GM12864 (cell line): ENCODE data around the gene RAB27A.

Source experiments
- DNase-seq: peaks from one replicate; pipeline ENCODE4 v3.0.0-alpha.2; 2011; ENCODE audit warnings: low read depth
- H3K4me3 ChIP-seq: 2 replicates; pipeline ENCODE4 v1.5.1; 2011; ENCODE audit warnings: mild to moderate bottlenecking, low read depth, low read length, control low read depth
- CTCF ChIP-seq: IDR thresholded peaks from 2 replicates; pipeline ENCODE4 v1.5.1; 2011; ENCODE audit warnings: low read depth, mild to moderate bottlenecking, moderate library complexity, low read length, control low read depth, inconsistent platforms; ENCODE audit errors: missing control alignments

The RAB27A gene

GRCh38 chr15:55248895-55249294, 40.7 kb downstream of the RAB27A start:
- H3K4me3 ChIP-seq, result no peak overlapping the region
- DNase-seq, result no peak
- TF ChIP-seq CTCF, result no peak

- H3K4me3 ChIP-seq, result no peak overlapping the region
- no peak for TF ChIP-seq CTCF
- DNase-seq, result no peak
These were observed 41.7 kb downstream of the RAB27A start for GRCh38 chr15:55247766-55248427.

GRCh38 chr15:55247311-55247710, 42.3 kb downstream of the RAB27A start:
- no peak overlapping the region for H3K4me3 ChIP-seq
- DNase-seq, result no peak

GRCh38 chr15:55246567-55246966, 43.0 kb downstream of the RAB27A start:
- no peak overlapping the region for H3K4me3 ChIP-seq
- DNase-seq, result no peak
- TF ChIP-seq CTCF, result no peak

More at GRCh38 chr15:55247311-55247710, 42.3 kb downstream of the RAB27A start:
- TF ChIP-seq CTCF, result no peak

GRCh38 chr15:55245059-55245458, 44.6 kb downstream of the RAB27A start:
- no peak for DNase-seq
- no peak overlapping the region for H3K4me3 ChIP-seq
- no peak for TF ChIP-seq CTCF

- no peak overlapping the region for H3K4me3 ChIP-seq
- DNase-seq, result no peak
- TF ChIP-seq CTCF, result no peak
These were observed 47.7 kb downstream of the RAB27A start for GRCh38 chr15:55241891-55242290.

GRCh38 chr15:55241186-55241585, 48.4 kb downstream of the RAB27A start:
- no peak for DNase-seq
- TF ChIP-seq CTCF, result no peak
- no peak overlapping the region for H3K4me3 ChIP-seq
